Ishikawa (cell line): ENCODE results near the gene SLN.

ENCODE experiments used
- CEBPB ChIP-seq: IDR thresholded peaks from 2 replicates; pipeline ENCODE4 v1.6.1; 2012
- CREB1 ChIP-seq: IDR thresholded peaks from 2 replicates; pipeline ENCODE4 v1.6.1; 2012; ENCODE audit warnings: low read depth
- EGR1 ChIP-seq: IDR thresholded peaks from 2 replicates; pipeline ENCODE4 v1.6.1; 2012
- EP300 ChIP-seq: IDR thresholded peaks from 2 replicates; pipeline ENCODE4 v1.6.1; 2012; ENCODE audit warnings: borderline replicate concordance
- FOXM1 ChIP-seq: IDR thresholded peaks from 2 replicates; pipeline ENCODE4 v1.6.1; 2012; ENCODE audit warnings: low read depth, borderline replicate concordance
- MAX ChIP-seq: IDR thresholded peaks from 2 replicates; pipeline ENCODE4 v1.6.1; 2012
- RAD21 ChIP-seq: IDR thresholded peaks from 2 replicates; pipeline ENCODE4 v1.6.1; 2012; ENCODE audit warnings: low read depth
- TAF1 ChIP-seq: IDR thresholded peaks from 2 replicates; pipeline ENCODE4 v1.6.1; 2012; ENCODE audit warnings: low read depth, mild to moderate bottlenecking
- TCF12 ChIP-seq: IDR thresholded peaks from 2 replicates; pipeline ENCODE4 v1.6.1; 2012; ENCODE audit warnings: low read depth
- TEAD4 ChIP-seq: IDR thresholded peaks from 2 replicates; pipeline ENCODE4 v1.6.1; 2012
- USF1 ChIP-seq: IDR thresholded peaks from 2 replicates; pipeline ENCODE4 v1.6.1; 2012
- YY1 ChIP-seq: IDR thresholded peaks from 2 replicates; pipeline ENCODE4 v1.6.1; 2012; ENCODE audit warnings: low read depth

GRCh38 chr11:107688322-107688918, 23.4 kb downstream of the SLN start:
- TF ChIP-seq CREB1 (no peak), YY1 (no peak), TAF1 (no peak), CEBPB (no peak), FOXM1 (no peak), RAD21 (no peak), TCF12 (no peak), MAX (no peak), TEAD4 (no peak), USF1 (no peak), EP300 (no peak), EGR1 (no peak)
